ENCODE measurements around the gene ZNF771.
"Not testable (repeated sequence)": the region's sequence is repeated elsewhere in the genome, so short reads cannot be mapped to it uniquely, and the experiment has no call there.

The ZNF771 gene

DNA sequence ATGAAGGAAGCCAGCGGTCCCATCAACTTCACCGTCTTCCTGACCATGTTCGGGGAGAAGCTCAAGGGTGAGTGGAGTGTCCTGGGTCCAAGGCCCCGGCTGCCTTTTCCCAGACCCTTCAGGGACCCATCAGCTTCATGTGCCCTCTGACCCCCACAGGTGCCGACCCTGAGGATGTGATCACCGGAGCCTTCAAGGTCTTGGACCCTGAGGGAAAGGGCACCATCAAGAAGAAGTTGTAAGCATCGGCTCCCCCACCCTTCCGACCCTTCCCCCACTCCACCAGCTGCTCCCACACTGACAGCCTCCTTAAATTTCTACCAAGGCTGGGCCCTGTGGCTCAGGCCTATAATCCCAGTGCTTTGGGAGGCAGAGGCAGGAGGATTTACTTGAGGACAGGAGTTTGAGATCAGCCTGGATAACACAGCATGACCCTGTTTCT is 30.9 kb upstream of the ZNF771 start:
- DNase-seq (ENCODE audit: low read depth), result no peak

DNA sequence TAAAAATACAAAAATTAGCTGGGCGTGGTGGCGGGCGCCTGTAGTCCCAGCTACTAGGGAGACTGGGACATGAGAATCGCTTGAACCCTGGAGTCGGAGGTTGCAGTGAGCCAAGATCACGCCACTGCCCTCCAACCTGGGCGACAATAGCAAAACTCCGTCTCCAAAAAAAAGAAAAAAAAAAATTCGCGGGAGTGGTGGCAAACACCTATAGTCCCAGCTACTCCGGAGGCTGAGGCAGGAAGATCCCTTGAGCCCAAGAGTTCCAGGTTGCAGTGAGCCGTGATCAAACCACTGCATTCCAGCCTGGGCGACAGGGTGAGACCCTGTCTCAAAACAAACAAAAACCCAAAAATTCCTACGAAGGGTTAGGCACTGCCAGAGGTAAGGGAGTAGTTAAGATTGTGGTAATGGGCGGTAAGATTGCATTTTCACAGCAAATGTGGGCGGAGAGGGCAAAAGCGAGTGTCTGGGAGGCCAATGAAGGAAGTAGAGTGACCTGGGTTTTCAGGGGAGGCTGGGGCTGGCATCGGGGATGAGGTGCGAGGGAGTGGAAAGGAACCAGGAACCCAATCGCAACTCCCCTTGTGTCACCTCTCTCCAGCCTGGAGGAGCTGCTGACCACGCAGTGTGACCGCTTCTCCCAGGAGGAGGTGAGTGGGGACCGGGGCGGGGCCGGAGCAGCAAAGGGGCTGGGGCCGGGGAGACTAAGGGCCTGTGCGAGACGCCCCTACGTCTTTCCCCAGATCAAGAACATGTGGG is 30.2 kb upstream of the ZNF771 start:
- no peak for DNase-seq (ENCODE audit: low read depth)

DNA sequence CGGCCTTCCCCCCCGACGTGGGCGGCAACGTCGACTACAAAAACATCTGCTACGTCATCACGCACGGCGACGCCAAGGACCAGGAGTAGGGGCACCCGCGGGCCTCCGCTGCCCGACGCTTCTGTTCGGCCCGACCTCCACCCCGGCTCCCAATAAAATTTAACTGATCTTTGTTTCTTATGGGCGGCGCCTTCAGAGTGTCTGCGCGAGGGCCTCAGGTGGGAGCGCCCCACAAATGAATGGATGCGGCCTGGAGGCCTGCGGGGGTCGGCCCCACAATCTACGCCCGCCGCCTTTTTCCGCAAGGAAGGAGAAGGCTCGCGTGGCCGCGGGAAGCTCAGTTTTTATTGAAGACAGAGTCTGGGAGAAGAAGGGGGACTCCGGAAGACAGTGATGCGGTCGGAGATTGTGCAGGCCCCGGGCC is 29.6 kb upstream of the ZNF771 start:
- peak; percentile 50 for DNase-seq (ENCODE audit: low read depth)

DNA sequence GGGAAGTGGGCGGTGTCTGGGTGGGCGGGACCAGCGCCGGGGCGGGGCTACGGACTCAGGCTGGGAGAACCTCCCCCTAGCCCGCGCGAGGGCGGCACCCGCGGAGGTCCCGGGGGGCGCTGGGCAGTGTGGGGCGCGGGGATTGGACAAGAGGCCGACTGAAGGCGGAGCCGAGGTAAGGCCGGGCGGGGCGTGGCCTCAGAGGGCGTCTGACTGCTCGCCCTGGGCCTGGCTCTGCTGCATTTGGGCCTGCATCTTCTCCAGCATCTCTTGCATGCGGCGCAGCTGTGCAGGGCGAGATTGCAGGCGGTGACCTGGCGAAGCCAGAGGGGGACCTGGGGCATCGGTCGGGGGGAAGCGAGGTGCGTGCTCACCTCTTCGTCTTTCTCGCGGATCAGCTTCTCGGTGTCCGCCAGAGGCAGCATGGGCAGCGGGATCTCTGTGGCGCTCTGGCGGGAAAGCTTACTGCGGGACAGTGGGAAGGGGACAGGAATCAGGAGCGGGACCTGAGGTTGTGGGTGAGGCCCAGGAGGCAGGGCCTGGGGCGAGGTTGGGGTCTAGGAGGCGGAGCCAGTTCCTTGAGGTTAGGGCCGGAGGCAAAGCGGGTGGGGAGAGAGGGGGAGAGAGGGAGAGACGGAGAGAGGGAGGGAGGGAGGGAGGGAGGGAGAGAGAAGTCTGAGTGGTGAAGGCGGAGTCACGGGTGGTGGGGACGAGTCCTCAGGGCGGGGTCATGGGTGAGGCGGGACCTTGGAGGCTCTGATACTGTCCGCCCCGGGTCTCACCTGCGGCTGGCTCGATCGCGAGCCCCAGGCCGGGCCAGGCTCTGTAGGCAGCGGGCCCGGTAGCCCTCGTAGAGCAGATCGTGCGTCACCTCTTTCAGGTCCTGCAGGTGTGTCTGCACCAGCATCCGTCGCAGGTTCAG is 28.9 kb upstream of the ZNF771 start:
- DNase-seq (ENCODE audit: low read depth), result peak; percentile 82

DNA sequence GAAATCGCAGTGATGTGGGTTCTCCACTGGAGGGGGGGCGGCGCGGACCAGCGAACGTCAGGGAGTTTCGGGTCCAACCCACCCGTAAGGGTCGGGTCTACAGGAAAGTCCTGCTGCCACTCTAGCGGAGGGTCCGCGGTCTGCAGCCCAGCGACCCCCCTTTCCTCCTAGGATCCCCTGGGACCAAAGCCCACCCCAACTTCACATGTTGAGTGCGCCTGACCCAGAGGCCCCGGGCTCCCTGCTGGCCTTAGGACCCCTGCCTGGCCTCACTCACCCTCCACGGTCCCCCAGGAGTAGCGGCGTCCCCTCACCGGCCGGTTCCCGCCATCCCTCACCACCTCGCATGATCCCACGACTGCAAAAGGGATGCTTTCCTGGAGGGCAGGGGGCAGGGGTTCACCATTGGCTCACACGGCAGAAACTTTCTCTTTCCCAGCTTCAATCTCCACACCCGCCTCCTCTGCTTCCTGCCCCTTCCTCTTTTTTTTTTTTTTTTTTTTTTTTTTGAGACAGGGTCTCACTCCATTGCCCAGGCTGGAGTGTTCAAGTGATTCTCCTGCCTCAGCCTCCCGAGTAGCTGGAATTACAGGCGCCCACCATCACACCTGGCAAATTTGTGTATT is 28.1 kb upstream of the ZNF771 start:
- DNase-seq (ENCODE audit: low read depth), result no peak

DNA sequence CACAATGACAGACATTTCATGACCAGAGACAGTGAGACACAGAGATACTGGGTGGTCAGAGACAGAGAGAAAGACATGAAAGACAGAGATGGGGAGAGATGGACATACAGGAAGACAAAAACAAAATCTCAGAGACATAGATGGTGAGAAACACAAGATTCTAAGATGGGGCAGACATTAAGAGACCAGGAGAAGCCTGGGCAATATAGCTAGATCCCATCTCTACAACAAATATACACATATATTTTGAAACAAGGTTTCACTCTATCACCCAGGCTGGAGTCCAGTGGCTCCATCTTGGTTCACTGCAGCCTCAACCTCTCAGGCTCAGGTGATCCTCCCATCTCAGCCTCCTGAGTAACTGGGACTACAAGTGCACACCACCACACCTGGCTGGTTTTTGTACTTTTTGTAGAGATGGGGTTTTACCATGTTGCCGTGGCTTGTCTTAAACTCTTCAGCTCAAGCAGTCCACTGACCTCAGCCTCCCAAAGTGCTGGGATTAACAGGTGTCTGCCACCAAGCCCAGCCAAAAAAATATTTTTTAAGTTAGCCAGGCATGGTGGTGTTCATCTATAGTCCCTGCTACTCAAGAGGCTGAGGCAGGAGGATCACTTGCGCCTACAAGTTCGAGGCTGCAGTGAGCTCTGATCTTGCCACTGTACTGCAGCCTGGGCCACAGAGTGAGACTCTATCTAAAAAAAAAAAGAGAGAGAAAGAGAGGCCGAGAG is 27.2 kb upstream of the ZNF771 start:
- no peak for DNase-seq (ENCODE audit: low read depth)

DNA sequence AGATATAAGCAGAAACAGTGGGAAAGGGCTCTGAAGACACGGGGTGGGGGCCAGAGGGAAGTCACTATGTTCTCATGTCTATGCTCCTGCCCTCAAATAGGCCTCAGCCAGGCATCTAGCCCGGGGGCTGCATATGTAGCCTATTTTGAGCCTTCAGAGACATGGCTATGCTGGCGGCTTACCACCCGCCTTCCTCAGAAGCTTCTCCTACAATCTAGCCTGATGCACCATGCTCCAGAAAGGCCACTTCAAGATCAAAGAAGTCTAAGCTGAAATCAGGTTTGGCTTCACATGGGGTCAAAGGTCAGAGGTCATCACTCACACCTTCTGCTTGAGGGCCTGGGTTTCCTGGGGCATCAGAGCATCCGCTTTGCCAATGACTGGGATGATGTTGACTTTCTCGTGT is 26.6 kb upstream of the ZNF771 start:
- DNase-seq (ENCODE audit: low read depth), result no peak

DNA sequence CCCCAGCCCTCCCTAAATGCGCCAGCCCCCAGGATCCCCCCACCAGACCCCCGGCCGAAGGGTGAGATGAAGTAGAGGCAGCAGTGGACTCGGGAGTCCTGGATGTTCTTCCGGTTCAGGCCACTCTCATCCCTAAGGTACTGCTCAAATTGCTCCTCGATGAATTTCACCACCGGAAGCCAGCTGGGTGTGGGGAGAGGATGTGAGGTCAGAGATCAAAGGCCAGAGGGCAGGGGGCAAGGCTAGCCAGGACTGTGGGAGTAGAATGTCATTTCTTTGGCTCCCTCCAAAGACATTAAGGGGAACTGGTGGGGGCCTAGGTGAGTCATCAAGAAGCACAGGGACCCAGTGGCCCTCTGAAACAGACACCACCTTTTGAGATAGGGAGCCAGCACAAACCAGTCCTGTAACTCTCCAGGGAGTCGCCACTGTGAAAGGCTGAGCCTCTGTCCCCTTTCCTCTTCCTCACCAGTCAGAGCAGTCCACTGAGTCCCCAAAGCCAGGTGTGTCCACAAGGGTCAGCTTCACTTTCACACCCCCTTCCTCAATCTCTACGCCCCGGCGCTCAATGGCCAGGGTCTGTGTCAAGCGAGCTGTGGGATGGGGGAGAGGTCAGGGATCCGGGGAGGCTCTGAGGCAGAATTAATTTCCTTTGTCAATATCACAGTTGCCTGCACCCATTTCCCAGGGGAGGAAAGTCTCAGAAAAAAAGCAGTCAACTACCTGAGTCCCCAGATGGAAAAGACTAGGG is 25.9 kb upstream of the ZNF771 start:
- DNase-seq (ENCODE audit: low read depth), result no peak

DNA sequence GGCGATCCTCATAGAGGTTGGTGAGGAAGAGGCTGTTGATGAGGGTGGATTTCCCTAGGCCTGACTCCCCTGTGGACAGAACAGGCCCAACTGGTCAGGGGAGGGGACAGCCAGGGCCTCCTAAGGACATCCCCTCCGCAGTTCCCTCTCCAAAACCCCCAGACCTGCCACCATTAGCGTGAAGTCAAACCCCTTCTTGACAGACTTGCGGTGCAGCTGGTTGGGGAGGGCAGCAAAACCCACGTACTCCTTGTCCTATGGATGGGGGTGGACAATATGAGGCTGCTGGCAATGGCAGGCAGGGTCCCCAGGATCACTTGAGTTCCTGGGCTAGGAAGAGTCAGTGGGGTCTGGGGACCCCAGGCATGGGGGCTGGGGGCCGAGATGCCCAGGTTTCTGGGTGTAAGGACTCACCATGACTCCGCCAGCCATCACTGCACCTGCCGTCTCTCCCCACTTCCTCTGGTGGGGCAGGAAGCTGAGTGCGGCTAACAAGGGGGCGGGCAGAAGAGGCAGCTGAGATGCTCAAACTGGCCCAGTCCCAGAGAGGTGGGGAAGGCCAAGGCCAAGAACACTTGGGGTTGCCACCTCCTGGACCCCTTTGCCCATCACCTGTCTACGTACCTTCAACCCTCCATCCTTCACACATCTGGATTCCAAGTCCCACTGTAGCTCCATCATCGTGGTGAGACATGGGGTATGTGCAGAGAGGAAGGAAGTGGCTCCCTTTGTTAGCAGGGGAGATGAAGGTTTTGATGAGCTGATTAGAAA is 25.1 kb upstream of the ZNF771 start, which contains the start of gene SEPTIN1:
Gene SEPTIN1, minus strand, starts transcription at position 451 of the 771 bp plus-strand sequence. Its CDS starts 19 bp downstream, at position 432.
- DNase-seq (ENCODE audit: low read depth), result no peak

DNA sequence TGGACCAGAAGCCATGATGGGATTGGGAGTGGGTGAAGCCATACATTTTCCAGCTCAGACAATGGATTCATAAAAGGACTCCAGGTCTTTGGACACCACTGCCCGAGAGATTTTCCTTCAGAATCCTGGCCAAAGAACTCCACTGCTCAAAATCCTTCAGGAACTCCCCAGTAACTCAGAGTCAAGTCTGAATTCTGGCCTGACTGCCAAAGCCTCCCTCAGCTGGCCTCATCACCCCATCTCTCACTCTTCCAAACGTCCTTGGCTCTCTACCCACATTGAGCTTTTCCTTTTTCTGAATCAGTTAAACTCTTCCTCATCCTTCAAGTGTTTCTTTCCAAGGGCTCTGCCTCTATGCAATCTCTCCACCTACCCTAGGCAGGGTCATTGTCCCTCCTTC is 23.9 kb upstream of the ZNF771 start:
- no peak for DNase-seq (ENCODE audit: low read depth)

DNA sequence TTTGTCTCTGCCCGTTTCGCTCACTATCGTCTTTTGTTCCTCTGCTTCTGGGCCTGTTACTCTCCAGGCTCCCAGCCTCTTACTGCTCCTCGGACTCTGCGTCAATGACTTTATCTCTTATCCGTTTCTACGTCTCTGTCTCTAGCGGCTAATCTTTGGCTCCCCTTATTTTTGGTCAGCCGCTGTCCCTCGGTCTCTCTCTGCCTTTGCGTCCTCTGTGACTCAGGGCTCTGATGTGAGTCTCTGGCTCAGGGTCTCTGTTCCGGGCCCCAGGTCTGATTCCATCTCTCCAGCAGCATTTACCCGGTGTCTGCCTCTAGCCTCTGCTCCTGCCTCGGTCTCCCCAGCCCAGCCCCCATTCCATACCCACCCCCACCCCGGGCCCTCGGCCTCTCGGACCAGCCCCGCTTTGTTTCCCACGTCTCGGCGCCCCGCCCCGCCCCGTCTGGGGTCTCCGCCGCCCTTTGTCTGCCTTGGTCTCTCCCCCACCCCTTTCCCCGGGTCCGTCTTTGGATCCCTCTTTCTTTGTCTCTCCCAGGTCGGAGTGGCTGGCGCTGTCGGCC is 12.7 kb upstream of the ZNF771 start:
- DNase-seq (ENCODE audit: low read depth), result no peak

DNA sequence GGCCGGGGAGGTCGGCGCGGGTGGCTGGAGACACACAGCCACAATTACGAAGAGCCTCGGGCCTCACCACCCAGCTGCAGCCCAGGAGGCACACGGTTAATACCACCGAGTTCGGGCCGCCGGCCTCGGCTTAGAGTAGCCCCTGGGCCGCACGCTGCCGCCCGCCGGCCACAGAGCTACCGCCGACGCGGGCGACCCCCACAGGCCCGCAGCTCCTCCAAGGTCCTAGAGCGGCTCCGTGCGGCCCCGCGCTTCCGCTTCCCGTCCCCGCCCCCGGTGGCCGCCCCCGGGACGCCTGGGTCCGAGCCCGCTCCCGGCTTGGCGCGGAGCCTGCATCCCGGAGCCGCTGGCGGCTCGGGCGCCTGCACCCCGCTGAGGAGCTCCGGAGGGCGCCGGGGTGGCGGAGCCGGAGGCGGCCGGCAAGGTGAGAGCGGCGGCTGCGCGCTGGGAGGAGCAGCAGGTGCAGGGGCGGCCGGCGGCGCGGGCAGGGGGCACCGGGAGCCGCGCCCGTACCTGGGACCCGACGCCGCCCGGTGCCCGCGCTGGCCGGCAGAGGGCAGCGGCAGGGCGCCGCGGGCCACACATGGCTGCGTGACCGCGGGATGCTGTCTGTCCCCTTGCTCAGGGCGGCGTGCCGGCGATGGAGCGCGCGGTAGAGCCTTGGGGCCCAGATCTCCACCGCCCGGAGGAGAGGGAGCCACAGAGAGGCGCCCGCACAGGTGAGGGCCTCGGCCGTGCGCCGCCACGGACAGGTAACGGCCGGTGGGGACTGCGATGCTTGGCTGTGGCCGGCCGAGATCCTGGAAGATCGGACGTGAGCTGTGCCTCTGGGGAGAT is 12.0 kb upstream of the ZNF771 start, which contains the start of gene ZNF48:
Gene ZNF48, plus strand, starts transcription at position 266 of the 837 bp plus-strand sequence. Its CDS starts 375 bp downstream, at position 641.
- no peak for DNase-seq (ENCODE audit: low read depth)

DNA sequence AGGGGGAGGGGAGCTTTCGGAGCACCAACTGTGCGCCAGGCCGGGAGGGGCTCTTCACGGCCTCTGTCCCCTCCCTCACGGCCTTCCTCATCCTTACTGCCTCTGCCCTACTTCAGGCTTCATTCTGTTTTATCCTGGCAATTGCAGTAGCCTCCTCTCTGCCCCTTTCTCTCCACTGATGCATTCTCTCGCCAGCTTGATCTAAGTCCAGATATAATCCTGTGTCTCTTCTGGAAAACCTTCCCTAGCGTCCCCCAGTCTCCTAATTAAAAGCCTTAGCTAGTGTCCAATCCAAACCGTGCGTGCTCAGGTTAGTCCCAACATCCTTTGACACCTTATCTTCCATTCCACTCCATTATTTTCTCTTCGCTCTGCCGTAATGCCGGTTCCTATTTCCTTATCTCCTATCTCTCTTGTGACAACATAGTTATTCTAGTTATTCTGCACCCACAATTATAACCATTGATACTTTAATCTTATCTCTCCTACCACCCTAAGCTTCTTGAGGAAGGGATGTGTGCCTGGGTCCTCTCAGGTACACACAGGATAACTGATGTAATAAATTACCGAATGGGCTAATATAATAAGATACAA is 11.3 kb upstream of the ZNF771 start:
- DNase-seq (ENCODE audit: low read depth), result no peak

DNA sequence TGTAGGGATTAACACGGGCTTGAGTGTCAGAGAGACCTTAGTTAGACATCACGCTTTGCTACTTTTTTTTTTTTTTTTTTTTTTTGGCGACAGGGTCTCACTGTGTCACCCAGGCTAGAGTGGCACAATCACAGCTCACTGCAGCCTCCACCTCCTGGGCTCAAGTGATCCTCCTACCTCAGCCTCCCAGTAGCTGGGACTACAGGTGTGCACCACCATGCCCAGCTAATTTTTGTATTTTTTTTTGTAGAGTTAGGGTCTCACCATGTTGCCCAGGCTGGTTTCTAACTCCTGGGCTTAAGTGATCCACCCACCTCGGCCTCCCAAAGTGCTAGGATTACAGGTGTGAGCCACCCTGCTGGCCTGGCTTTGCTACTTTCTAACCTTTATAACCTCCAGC is 10.8 kb upstream of the ZNF771 start:
- not testable (repeated sequence) for DNase-seq (ENCODE audit: low read depth)

DNA sequence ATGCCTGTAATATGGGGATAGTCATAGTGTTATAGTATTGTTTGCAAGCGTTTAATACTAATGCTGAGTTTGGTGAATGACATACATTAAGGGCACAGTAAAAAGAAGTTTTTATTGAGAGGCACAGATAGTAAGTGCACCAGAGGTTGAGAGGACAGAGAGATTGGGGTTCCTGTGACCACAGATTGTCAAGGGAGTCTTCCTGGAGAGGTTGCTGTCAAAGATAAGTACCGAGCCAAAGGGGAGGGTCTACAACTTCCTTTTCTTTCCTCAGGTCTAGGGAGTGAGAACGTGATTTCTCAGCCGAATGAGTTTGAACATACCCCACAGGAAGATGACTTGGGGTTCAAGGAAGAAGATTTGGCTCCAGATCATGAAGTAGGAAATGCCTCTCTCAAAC is 10.3 kb upstream of the ZNF771 start:
- DNase-seq (ENCODE audit: low read depth), result no peak

DNA sequence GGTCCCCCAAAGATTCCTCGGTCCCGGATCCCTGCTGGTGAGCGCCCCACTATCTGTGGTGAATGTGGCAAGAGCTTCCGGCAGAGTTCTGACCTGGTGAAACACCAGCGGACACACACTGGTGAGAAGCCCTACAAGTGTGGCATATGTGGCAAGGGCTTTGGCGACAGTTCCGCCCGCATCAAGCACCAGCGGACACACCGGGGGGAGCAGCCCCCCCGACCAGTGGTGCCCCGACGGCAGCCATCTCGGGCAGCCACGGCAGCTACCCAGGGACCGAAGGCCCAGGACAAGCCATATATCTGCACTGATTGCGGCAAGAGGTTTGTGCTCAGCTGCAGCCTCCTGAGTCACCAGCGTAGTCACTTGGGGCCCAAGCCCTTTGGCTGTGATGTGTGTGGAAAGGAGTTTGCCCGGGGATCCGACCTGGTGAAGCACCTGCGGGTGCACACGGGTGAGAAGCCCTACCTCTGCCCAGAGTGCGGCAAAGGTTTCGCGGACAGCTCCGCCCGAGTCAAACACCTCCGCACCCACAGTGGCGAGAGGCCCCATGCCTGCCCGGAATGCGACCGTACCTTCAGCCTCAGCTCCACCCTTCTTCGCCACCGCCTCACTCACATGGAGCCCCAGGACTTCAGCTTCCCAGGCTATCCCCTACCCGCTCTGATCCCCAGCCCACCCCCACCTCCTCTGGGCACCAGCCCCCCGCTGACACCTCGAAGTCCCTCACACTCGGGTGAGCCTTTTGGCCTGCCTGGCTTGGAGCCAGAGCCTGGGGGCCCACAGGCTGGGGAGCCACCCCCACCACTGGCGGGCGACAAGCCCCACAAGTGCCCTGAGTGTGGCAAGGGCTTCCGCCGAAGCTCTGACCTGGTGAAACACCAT is 9.4 kb upstream of the ZNF771 start:
- DNase-seq (ENCODE audit: low read depth), result no peak

DNA sequence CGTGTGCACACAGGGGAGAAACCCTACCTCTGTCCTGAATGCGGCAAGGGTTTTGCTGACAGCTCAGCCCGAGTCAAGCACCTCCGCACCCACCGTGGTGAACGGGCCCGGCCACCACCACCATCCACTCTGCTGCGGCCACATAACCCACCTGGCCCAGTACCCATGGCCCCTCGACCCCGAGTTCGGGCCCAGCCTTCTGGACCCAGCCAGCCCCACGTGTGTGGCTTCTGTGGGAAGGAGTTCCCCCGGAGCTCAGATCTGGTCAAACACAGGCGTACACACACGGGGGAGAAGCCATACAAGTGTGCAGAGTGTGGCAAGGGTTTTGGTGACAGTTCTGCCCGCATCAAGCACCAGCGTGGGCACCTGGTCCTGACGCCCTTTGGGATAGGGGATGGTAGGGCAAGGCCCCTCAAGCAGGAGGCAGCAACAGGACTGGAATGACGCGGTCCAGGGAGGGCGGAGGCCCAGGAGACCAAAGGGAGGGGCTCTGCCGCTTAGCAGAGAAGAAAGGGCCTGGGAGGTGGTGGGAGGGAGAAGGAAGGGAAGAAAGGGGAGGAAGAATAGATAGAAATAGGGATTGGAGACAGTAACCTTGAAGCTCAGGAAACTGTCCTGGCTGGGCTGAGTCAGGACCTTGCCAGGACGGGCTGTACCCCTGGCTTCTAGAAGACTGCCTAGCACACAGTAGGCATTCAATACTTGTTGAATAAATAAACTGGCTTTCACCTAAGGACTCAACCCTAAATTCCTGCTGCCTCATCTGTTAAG is 8.6 kb upstream of the ZNF771 start:
- DNase-seq (ENCODE audit: low read depth), result no peak

Measured in HS-5 (cell line).